Upper lobe of left lung (tissue), 4 donors: ENCODE data around the gene MMAB.

Source experiments
- EP300 ChIP-seq, 4 donors: sonication (generic); formaldehyde crosslinking; IDR thresholded peaks; one replicate each; pipeline ENCODE4 v1.5.1; 2017; ENCODE audit warnings: antibody characterized with exemption in 4 of 4, control low read depth in 2 of 4
- POLR2A ChIP-seq, 4 donors: fragments of 450-650 bp; IDR thresholded peaks; one replicate each; pipeline ENCODE4 v1.5.1; 2016 to 2017; ENCODE audit warnings: antibody characterized with exemption in 4 of 4, mild to moderate bottlenecking in 2 of 4
- POLR2AphosphoS5 ChIP-seq, 2 donors: sonication (generic); formaldehyde crosslinking; IDR thresholded peaks; one replicate each; pipeline ENCODE4 v1.5.1; 2017; ENCODE audit warnings: antibody characterized with exemption in 2 of 2
- TF ChIP-seq, protein P1 (sequence below), 6 experiments: fragments of 450-650 bp in 4 of 6; fragments of 200-600 bp in 2 of 6; sonication (generic) in 2 of 6; IDR thresholded peaks; one replicate each; pipeline ENCODE4 v1.5.1; 2016 to 2019; ENCODE audit warnings: antibody characterized with exemption in 6 of 6

DNA sequence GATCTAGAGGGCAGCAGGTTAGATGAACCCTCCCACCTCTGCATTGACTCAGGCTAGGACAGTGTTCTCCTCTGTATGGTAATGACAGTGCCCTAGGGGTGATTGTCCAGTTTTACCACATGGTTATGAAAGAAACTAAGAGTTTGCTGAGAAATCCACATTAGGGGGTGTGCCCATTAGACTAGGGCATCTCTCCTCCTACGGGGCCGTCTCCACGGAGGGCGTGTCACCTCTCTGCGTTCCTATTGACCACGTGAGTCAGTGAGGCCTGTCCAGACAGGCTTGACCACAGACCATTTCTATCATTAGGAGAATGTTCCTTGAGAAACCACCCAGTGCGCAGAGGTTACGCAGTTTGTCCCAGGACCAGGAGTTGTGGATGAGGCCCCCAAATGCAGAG, 8.6 kb upstream of the MMAB start:
- TF ChIP-seq, protein P1, sequence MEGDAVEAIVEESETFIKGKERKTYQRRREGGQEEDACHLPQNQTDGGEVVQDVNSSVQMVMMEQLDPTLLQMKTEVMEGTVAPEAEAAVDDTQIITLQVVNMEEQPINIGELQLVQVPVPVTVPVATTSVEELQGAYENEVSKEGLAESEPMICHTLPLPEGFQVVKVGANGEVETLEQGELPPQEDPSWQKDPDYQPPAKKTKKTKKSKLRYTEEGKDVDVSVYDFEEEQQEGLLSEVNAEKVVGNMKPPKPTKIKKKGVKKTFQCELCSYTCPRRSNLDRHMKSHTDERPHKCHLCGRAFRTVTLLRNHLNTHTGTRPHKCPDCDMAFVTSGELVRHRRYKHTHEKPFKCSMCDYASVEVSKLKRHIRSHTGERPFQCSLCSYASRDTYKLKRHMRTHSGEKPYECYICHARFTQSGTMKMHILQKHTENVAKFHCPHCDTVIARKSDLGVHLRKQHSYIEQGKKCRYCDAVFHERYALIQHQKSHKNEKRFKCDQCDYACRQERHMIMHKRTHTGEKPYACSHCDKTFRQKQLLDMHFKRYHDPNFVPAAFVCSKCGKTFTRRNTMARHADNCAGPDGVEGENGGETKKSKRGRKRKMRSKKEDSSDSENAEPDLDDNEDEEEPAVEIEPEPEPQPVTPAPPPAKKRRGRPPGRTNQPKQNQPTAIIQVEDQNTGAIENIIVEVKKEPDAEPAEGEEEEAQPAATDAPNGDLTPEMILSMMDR (IDR thresholded peaks at IDR 0.05) = no peak
- TF ChIP-seq EP300 (IDR thresholded peaks at IDR 0.05) (no peak), POLR2A (IDR thresholded peaks at IDR 0.05) (no peak), POLR2AphosphoS5 (IDR thresholded peaks at IDR 0.05) (no peak)
